ENCODE measurements around the gene SMIM9.

GRCh38 chrX:154809939-154810665, 24.4 kb downstream of the SMIM9 start:
- TF ChIP-seq CTCF (IDR thresholded peaks at IDR 0.05) (no peak), TCF7L2 (IDR thresholded peaks at IDR 0.05; ENCODE audit: low read depth, low read length) (no peak), POLR2AphosphoS5 (IDR thresholded peaks at IDR 0.05; ENCODE audit: low read depth, low read length) (no peak), REST (IDR thresholded peaks at IDR 0.05; ENCODE audit: insufficient read depth in 1 of 2, low read depth in 2 of 2, low read length in 1 of 2) (no peak), SIN3A (IDR thresholded peaks at IDR 0.05; ENCODE audit: borderline replicate concordance, insufficient read depth, low read depth, low read length) (no peak)
